Immature natural killer cell (primary cell): ENCODE results near the gene EYS. TPM values are rescaled to one million over a fixed set of nuclear protein-coding genes. Genes with fewer than 3 reads are reported as not detected.
"Not testable (repeated sequence)": the region's sequence is repeated elsewhere in the genome, so short reads cannot be mapped to it uniquely, and the experiment has no call there.

Experiments used
- DNase-seq, 3 donors: peaks; one replicate each; pipeline ENCODE4 v3.0.0; 2022; ENCODE audit warnings: mixed read lengths in 1 of 3
- H3K27ac Mint-ChIP-seq, 6 donors: one replicate each; pipeline ENCODE4 v1.8.0; 2020; ENCODE audit warnings: mixed read lengths in 6 of 6, mild to moderate bottlenecking in 5 of 6, inconsistent platforms in 4 of 6, moderate library complexity in 3 of 6
- H3K27me3 Mint-ChIP-seq, 3 donors: one replicate each; pipeline ENCODE4 v1.8.0; 2020 to 2021; ENCODE audit warnings: low read depth in 3 of 3, mild to moderate bottlenecking in 3 of 3, mixed read lengths in 3 of 3, moderate library complexity in 3 of 3, inconsistent platforms in 1 of 3
- H3K36me3 Mint-ChIP-seq, 3 donors: one replicate each; pipeline ENCODE4 v1.8.0; 2020; ENCODE audit warnings: mixed read lengths in 3 of 3, inconsistent platforms in 2 of 3, mild to moderate bottlenecking in 2 of 3
- H3K4me1 Mint-ChIP-seq, 2 donors: one replicate each; pipeline ENCODE4 v1.8.0; 2020; ENCODE audit warnings: inconsistent platforms in 2 of 2, mild to moderate bottlenecking in 2 of 2, mixed read lengths in 2 of 2, moderate library complexity in 1 of 2
- H3K4me3 Mint-ChIP-seq, 5 donors: one replicate each; pipeline ENCODE4 v1.8.0; 2020; ENCODE audit warnings: mild to moderate bottlenecking in 5 of 5, mixed read lengths in 5 of 5, inconsistent platforms in 3 of 5, moderate library complexity in 3 of 5
- H3K9me3 Mint-ChIP-seq, 6 donors: one replicate each; pipeline ENCODE4 v1.8.0; 2020; ENCODE audit warnings: mild to moderate bottlenecking in 6 of 6, mixed read lengths in 6 of 6, inconsistent platforms in 4 of 6, moderate library complexity in 3 of 6
- polyA plus RNA-seq, 3 donors: library from polyadenylated mRNA; unstranded; fragments of 300-500 nt; fragmentation: Illumina TruSeq; gene quantifications; one replicate each; pipeline ENCODE4 v1.2.3, GENCODE V29; 2021

Gene EYS
- polyA plus RNA-seq, 3 donors from 2014 or later = not detected

GRCh38 chr6:63926950-63927927 lies 1779.8 kb downstream of the EYS start:
- no peak overlapping the region for H3K27ac Mint-ChIP-seq
- peaks cover 0 to 1% (median 0%) of the 10 kb centered on the region in 6 donors for H3K9me3 Mint-ChIP-seq
- H3K4me1 Mint-ChIP-seq = no peaks in the 10 kb centered on the region
- DNase-seq = no peak
- no peaks in the 10 kb centered on the region for H3K36me3 Mint-ChIP-seq
- H3K4me3 Mint-ChIP-seq = no peak overlapping the region
- H3K27me3 Mint-ChIP-seq = no peaks in the 10 kb centered on the region

- H3K4me3 Mint-ChIP-seq = no peak overlapping the region
- H3K27me3 Mint-ChIP-seq = peaks cover 0 to 1% (median 0%) of the 10 kb centered on the region in 3 donors
- H3K4me1 Mint-ChIP-seq = no peaks in the 10 kb centered on the region
- no peak for DNase-seq
- H3K9me3 Mint-ChIP-seq = peaks cover 0 to 1% (median 0%) of the 10 kb centered on the region in 6 donors
- H3K27ac Mint-ChIP-seq = no peak overlapping the region
- no peaks in the 10 kb centered on the region for H3K36me3 Mint-ChIP-seq
Measured at GRCh38 chr6:63926258-63926780, 1780.7 kb downstream of the EYS start.

GRCh38 chr6:63923139-63923739 lies 1783.8 kb downstream of the EYS start:
- Mint-ChIP-seq H3K27me3 (peaks cover 0 to 1% (median 0%) of the 10 kb centered on the region in 3 donors), H3K27ac (no peak overlapping the region), H3K9me3 (peaks cover 0 to 1% (median 0%) of the 10 kb centered on the region in 6 donors), H3K4me3 (no peak overlapping the region), H3K36me3 (no peaks in the 10 kb centered on the region), H3K4me1 (no peaks in the 10 kb centered on the region)
- DNase-seq = no peak

- Mint-ChIP-seq H3K36me3 (no peaks in the 10 kb centered on the region), H3K4me3 (no peak overlapping the region)
- DNase-seq = no peak
Measured at GRCh38 chr6:63919556-63920110, 1787.4 kb downstream of the EYS start.

GRCh38 chr6:63912887-63913286 lies 1794.1 kb downstream of the EYS start:
- no peak for DNase-seq
- Mint-ChIP-seq H3K9me3 (peaks cover 0 to 10% (median 7%) of the 10 kb centered on the region in 6 donors), H3K36me3 (no peaks in the 10 kb centered on the region), H3K4me3 (no peak overlapping the region), H3K27me3 (peaks cover 0 to 4% (median 2%) of the 10 kb centered on the region in 3 donors), H3K4me1 (no peaks in the 10 kb centered on the region), H3K27ac (no peak overlapping the region)

More at GRCh38 chr6:63919556-63920110, 1787.4 kb downstream of the EYS start:
- no peaks in the 10 kb centered on the region for H3K4me1 Mint-ChIP-seq
- H3K27ac Mint-ChIP-seq = no peak overlapping the region
- peaks cover 0 to 1% (median 0%) of the 10 kb centered on the region in 3 donors for H3K27me3 Mint-ChIP-seq
- peaks cover 0 to 4% (median 0%) of the 10 kb centered on the region in 6 donors for H3K9me3 Mint-ChIP-seq

- Mint-ChIP-seq H3K9me3 (peaks cover 0 to 10% (median 8%) of the 10 kb centered on the region in 6 donors), H3K4me1 (no peaks in the 10 kb centered on the region), H3K27ac (no peak overlapping the region), H3K27me3 (peaks cover 0 to 4% (median 2%) of the 10 kb centered on the region in 3 donors), H3K4me3 (no peak overlapping the region), H3K36me3 (no peaks in the 10 kb centered on the region)
- no peak for DNase-seq
Measured at GRCh38 chr6:63910863-63911551, 1796.0 kb downstream of the EYS start.

GRCh38 chr6:63904650-63905248 lies 1802.3 kb downstream of the EYS start:
- no peak overlapping the region for H3K4me3 Mint-ChIP-seq

GRCh38 chr6:63899550-63899949 lies 1807.5 kb downstream of the EYS start:
- Mint-ChIP-seq H3K27ac (no peak overlapping the region), H3K4me3 (no peak overlapping the region), H3K36me3 (no peaks in the 10 kb centered on the region), H3K9me3 (peaks cover 4 to 23% (median 9%) of the 10 kb centered on the region in 6 donors), H3K4me1 (peaks cover 0 to 3% of the 10 kb centered on the region in 2 donors), H3K27me3 (peaks cover 0 to 3% (median 1%) of the 10 kb centered on the region in 3 donors)
- no peak for DNase-seq

More at GRCh38 chr6:63904650-63905248, 1802.3 kb downstream of the EYS start:
- Mint-ChIP-seq H3K36me3 (no peaks in the 10 kb centered on the region), H3K9me3 (peaks cover 4 to 19% (median 10%) of the 10 kb centered on the region in 6 donors), H3K27me3 (peaks cover 0 to 2% (median 2%) of the 10 kb centered on the region in 3 donors), H3K4me1 (peaks cover 1 to 9% of the 10 kb centered on the region in 2 donors), H3K27ac (no peak overlapping the region)
- DNase-seq = peak in 1 of 3 donors; percentile 2

GRCh38 chr6:63897952-63898351 lies 1809.1 kb downstream of the EYS start:
- no peak for DNase-seq
- Mint-ChIP-seq H3K4me3 (no peak overlapping the region), H3K27ac (no peak overlapping the region), H3K4me1 (no peaks in the 10 kb centered on the region), H3K27me3 (peaks cover 1 to 3% (median 2%) of the 10 kb centered on the region in 3 donors), H3K9me3 (peaks cover 4 to 26% (median 11%) of the 10 kb centered on the region in 6 donors), H3K36me3 (no peaks in the 10 kb centered on the region)

- H3K4me3 Mint-ChIP-seq = no peak overlapping the region
- no peaks in the 10 kb centered on the region for H3K36me3 Mint-ChIP-seq
- peaks cover 4 to 21% (median 11%) of the 10 kb centered on the region in 6 donors for H3K9me3 Mint-ChIP-seq
- H3K27me3 Mint-ChIP-seq = peaks cover 1 to 3% (median 2%) of the 10 kb centered on the region in 3 donors
- DNase-seq = no peak
- H3K4me1 Mint-ChIP-seq = no peaks in the 10 kb centered on the region
- H3K27ac Mint-ChIP-seq = no peak overlapping the region
Measured at GRCh38 chr6:63897459-63897858, 1809.6 kb downstream of the EYS start.

- no peaks in the 10 kb centered on the region for H3K4me1 Mint-ChIP-seq
- no peak overlapping the region for H3K4me3 Mint-ChIP-seq
- H3K36me3 Mint-ChIP-seq = no peaks in the 10 kb centered on the region
- H3K9me3 Mint-ChIP-seq = peaks cover 6 to 24% (median 12%) of the 10 kb centered on the region in 6 donors
- H3K27ac Mint-ChIP-seq = no peak overlapping the region
- no peak for DNase-seq
- H3K27me3 Mint-ChIP-seq = peaks cover 2 to 5% (median 2%) of the 10 kb centered on the region in 3 donors
Measured at GRCh38 chr6:63888416-63888815, 1818.6 kb downstream of the EYS start.

GRCh38 chr6:63887804-63888203 lies 1819.2 kb downstream of the EYS start:
- not testable (repeated sequence) for H3K36me3 Mint-ChIP-seq, H3K4me3 Mint-ChIP-seq, DNase-seq, H3K4me1 Mint-ChIP-seq, H3K27ac Mint-ChIP-seq, H3K27me3 Mint-ChIP-seq
- H3K9me3 Mint-ChIP-seq = peaks cover 5 to 24% (median 11%) of the 10 kb centered on the region in 6 donors
